ENCODE results near the gene CHST15.

The CHST15 gene

GRCh38 chr10:124045276-124045675 is 48.1 kb downstream of the CHST15 start:
- DNase-seq (ENCODE audit: low read depth), result no peak
- no peak for TF ChIP-seq CTCF (IDR thresholded peaks at IDR 0.05; ENCODE audit: low read depth, low read length, missing control alignments)
- H3K4me3 ChIP-seq (ENCODE audit: low read depth, low read length), result no peak overlapping the region

- no peak overlapping the region for H3K4me3 ChIP-seq (ENCODE audit: low read depth, low read length)
- no peak for DNase-seq (ENCODE audit: low read depth)
- TF ChIP-seq CTCF (IDR thresholded peaks at IDR 0.05; ENCODE audit: low read depth, low read length, missing control alignments), result no peak
Measured at GRCh38 chr10:124044143-124044862, 49.1 kb downstream of the CHST15 start.

GRCh38 chr10:124043310-124044142 is 49.9 kb downstream of the CHST15 start:
- TF ChIP-seq CTCF (IDR thresholded peaks at IDR 0.05; ENCODE audit: low read depth, low read length, missing control alignments), result no peak
- DNase-seq (ENCODE audit: low read depth), result no peak
- no peak overlapping the region for H3K4me3 ChIP-seq (ENCODE audit: low read depth, low read length)

GRCh38 chr10:124042656-124043309 is 50.6 kb downstream of the CHST15 start:
- DNase-seq (ENCODE audit: low read depth), result no peak
- TF ChIP-seq CTCF (IDR thresholded peaks at IDR 0.05; ENCODE audit: low read depth, low read length, missing control alignments), result no peak

GRCh38 chr10:124041675-124042445 is 51.5 kb downstream of the CHST15 start:
- DNase-seq (ENCODE audit: low read depth), result no peak
- no peak overlapping the region for H3K4me3 ChIP-seq (ENCODE audit: low read depth, low read length)
- no peak for TF ChIP-seq CTCF (IDR thresholded peaks at IDR 0.05; ENCODE audit: low read depth, low read length, missing control alignments)

More at GRCh38 chr10:124042656-124043309, 50.6 kb downstream of the CHST15 start:
- H3K4me3 ChIP-seq (ENCODE audit: low read depth, low read length), result no peak overlapping the region

GRCh38 chr10:124040451-124041188 is 52.8 kb downstream of the CHST15 start:
- DNase-seq (ENCODE audit: low read depth), result no peak
- no peak overlapping the region for H3K4me3 ChIP-seq (ENCODE audit: low read depth, low read length)
- no peak for TF ChIP-seq CTCF (IDR thresholded peaks at IDR 0.05; ENCODE audit: low read depth, low read length, missing control alignments)

Measured in GM12864 (cell line).